ENCODE results near the gene LSR.

GRCh38 chr19:35249848-35250711 lies 1.3 kb downstream of the LSR start:
- no peak for TF ChIP-seq CTCF (IDR thresholded peaks at IDR 0.05 in 8 of 11, conservative IDR thresholded peaks at IDR 0.05 in 3 of 11)
- TF ChIP-seq POLR2AphosphoS5 (IDR thresholded peaks at IDR 0.05) = peak in 2 of 3 donors; percentile 16 to 49
